Lower leg skin (tissue), 3 donors: ENCODE data around the gene DUOXA1.
"Not testable (repeated sequence)": the region's sequence is repeated elsewhere in the genome, so short reads cannot be mapped to it uniquely, and the experiment has no call there.

Experiments
- CTCF ChIP-seq, 3 donors: fragments of 450-650 bp; IDR thresholded peaks; one replicate each; pipeline ENCODE4 v1.5.1; 2016; ENCODE audit warnings: antibody characterized with exemption in 3 of 3, mild to moderate bottlenecking in 3 of 3, moderate library complexity in 2 of 3
- POLR2A ChIP-seq, 2 donors: fragments of 450-650 bp; IDR thresholded peaks; one replicate each; pipeline ENCODE4 v1.6.1; 2016 to 2017; ENCODE audit warnings: antibody characterized with exemption in 2 of 2, mild to moderate bottlenecking in 1 of 2, moderate library complexity in 1 of 2

- TF ChIP-seq CTCF, POLR2A (IDR thresholded peaks at IDR 0.05): not testable (repeated sequence)
These were observed 59.7 kb downstream of the DUOXA1 start for GRCh38 chr15:45069942-45070360.
